GM12891 (cell line): ENCODE measurements around the gene ZFAND3.

Source experiments
- POLR2A ChIP-seq: IDR thresholded peaks from 2 replicates; pipeline ENCODE4 v1.6.1; 2011; ENCODE audit warnings: low read depth, low read length, control low read depth
- TAF1 ChIP-seq: IDR thresholded peaks from 2 replicates; pipeline ENCODE4 v1.6.1; 2011; ENCODE audit warnings: low read depth, low read length, control low read depth

GRCh38 chr6:38020593-38020992, 201.1 kb downstream of the ZFAND3 start:
- TF ChIP-seq POLR2A (no peak), TAF1 (no peak)
